Esophagus mucosa (tissue), 1 donor: ENCODE measurements around the gene ARHGAP5. TPM values are rescaled to one million over a fixed set of nuclear protein-coding genes. Genes with fewer than 3 reads are reported as not detected.

Source experiments
- total RNA-seq: library from RNA; stranded (reverse); gene quantifications from one replicate; pipeline ENCODE4 v1.2.4, GENCODE V29; 2023
- donor health status: DM: yes; HTN: yes; CAD: no.

ARHGAP5 gene
- total RNA-seq, 1 donor from 2014 or later, result 111 TPM

Other genes with a start within 250 kb of the ARHGAP5 start
- gene RNU6-7, start 124.7 kb downstream of the ARHGAP5 start, total RNA-seq, result not detected
- gene RNU6-8, start 126.0 kb downstream of the ARHGAP5 start, total RNA-seq, result not detected